Measurements from ENCODE around the gene GPR31.

DNA sequence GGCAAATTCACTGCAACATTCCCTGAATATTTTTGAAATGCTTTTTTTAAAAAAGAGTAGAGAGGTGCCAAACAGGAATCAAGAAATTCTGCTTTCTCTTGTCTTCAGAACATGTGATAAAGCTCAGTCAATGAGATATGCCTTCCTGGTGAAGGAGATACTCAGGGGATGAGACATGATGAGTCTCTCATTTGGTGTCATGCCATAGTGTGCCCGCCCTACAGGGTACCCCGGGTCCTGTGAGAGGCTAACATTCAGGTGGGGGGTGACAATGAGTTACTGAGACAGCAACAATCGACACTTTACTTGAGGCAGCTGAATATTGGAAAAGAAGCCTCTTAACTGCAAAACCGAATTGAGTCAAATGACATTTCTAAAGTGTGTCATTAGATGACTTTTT is 28.2 kb downstream of the GPR31 start:
- TF ChIP-seq, protein P1, sequence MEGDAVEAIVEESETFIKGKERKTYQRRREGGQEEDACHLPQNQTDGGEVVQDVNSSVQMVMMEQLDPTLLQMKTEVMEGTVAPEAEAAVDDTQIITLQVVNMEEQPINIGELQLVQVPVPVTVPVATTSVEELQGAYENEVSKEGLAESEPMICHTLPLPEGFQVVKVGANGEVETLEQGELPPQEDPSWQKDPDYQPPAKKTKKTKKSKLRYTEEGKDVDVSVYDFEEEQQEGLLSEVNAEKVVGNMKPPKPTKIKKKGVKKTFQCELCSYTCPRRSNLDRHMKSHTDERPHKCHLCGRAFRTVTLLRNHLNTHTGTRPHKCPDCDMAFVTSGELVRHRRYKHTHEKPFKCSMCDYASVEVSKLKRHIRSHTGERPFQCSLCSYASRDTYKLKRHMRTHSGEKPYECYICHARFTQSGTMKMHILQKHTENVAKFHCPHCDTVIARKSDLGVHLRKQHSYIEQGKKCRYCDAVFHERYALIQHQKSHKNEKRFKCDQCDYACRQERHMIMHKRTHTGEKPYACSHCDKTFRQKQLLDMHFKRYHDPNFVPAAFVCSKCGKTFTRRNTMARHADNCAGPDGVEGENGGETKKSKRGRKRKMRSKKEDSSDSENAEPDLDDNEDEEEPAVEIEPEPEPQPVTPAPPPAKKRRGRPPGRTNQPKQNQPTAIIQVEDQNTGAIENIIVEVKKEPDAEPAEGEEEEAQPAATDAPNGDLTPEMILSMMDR (IDR thresholded peaks at IDR 0.05; ENCODE audit: low read depth, low read length), result no peak
- TF ChIP-seq POLR2A (IDR thresholded peaks at IDR 0.05; ENCODE audit: extremely low read depth, insufficient read length), result no peak
- TF ChIP-seq, protein P2, sequence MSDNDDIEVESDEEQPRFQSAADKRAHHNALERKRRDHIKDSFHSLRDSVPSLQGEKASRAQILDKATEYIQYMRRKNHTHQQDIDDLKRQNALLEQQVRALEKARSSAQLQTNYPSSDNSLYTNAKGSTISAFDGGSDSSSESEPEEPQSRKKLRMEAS (IDR thresholded peaks at IDR 0.05; ENCODE audit: low read depth, low read length), result no peak

Data from NB4 (cell line).